HepG2 (cell line): ENCODE data around the gene LRPPRC. TPM values are rescaled to one million over a fixed set of nuclear protein-coding genes. Genes with fewer than 3 reads are reported as not detected.

ENCODE experiments used
- ATAC-seq: fragments of 200-7000 bp; cut with Tn5 transposase; 3 replicates; pipeline ENCODE4 v1.9.1; 2020; ENCODE audit warnings: mild to moderate bottlenecking, moderate library complexity
- BruUV-seq: library from RNA; stranded (reverse); fragments of 400-500 nt; replicated peaks from 2 replicates; lab custom pipeline; 2021; lab: Mats Ljungman, UMichigan
- CTCF ChIA-PET: fragments of 300-600 bp; formaldehyde crosslinking; extraction: SDS; loops from one replicate; lab custom pipeline; 2021; ENCODE audit warnings: low total read pairs, inconsistent platforms, low intra/inter-chr PET ratio; lab: Yijun Ruan, JAX
- POLR2A ChIA-PET: fragments of 350-600 bp; sonication (Branson Sonifier 250); formaldehyde crosslinking; loops from one replicate; lab custom pipeline; 2020; ENCODE audit warnings: antibody characterized with exemption, inconsistent platforms; lab: Yijun Ruan, JAX
- DNase-seq: peaks from one replicate; pipeline ENCODE4 v3.0.0-alpha.2; 2015; ENCODE audit warnings: low spot score
- FAIRE-seq: peaks from 3 replicates; lab custom pipeline; 2011; peaks lifted over from hg19 to GRCh38; lab: Jason Lieb, UNC
- H2AFZ ChIP-seq: one replicate; pipeline ENCODE4 v1.6.1; 2011; ENCODE audit warnings: low read length, inconsistent platforms
- H3K27ac ChIP-seq: fragments of 300-600 bp; 3 replicates; pipeline ENCODE4 v1.8.0; 2011; ENCODE audit warnings: mixed run types, mild to moderate bottlenecking, mixed read lengths, low read length, inconsistent platforms; ENCODE audit not compliant: insufficient read depth; ENCODE audit errors: extremely low read length
- H3K27me3 ChIP-seq, 2 experiments: fragments of 200-600 bp in 1 of 2; 2 replicates in 1 of 2; 3 replicates in 1 of 2; pipeline versions ENCODE4 v1.6.0 to v1.8.0; 2011; ENCODE audit warnings: low read length in 2 of 2, mild to moderate bottlenecking in 2 of 2, moderate library complexity in 2 of 2, inconsistent platforms in 1 of 2; ENCODE audit not compliant: insufficient read depth in 2 of 2, control insufficient read depth in 1 of 2
- H3K36me3 ChIP-seq, 2 experiments: fragments of 200-600 bp in 1 of 2; replicated peaks in 1 of 2; 2 replicates in 1 of 2; 3 replicates in 1 of 2; pipeline versions ENCODE4 v1.5.1 to v1.8.0; 2011; ENCODE audit warnings: low read length in 2 of 2, inconsistent platforms in 1 of 2; ENCODE audit not compliant: insufficient read depth in 2 of 2, control insufficient read depth in 1 of 2
- H3K4me1 ChIP-seq: 2 replicates; pipeline ENCODE4 v1.5.1; 2012; ENCODE audit warnings: low read length, inconsistent platforms; ENCODE audit not compliant: insufficient read depth
- H3K4me2 ChIP-seq: 2 replicates; pipeline ENCODE4 v1.6.0; 2011; ENCODE audit warnings: low read depth, low read length, inconsistent platforms
- H3K4me3 ChIP-seq, 3 experiments: fragments of 200-600 bp in 1 of 3; sonication (generic), shearing (Covaris generic) in 1 of 3; replicated peaks in 1 of 3; 2 replicates each; pipeline ENCODE4 v1.5.1; 2011 to 2016; ENCODE audit warnings: low read length in 3 of 3, inconsistent platforms in 2 of 3, low read depth in 2 of 3, mild to moderate bottlenecking in 2 of 3, control low read depth in 1 of 3, mixed read lengths in 1 of 3; ENCODE audit not compliant: insufficient read depth in 1 of 3
- H3K79me2 ChIP-seq: one replicate; pipeline ENCODE4 v1.6.1; 2011; ENCODE audit warnings: low read length, inconsistent platforms; ENCODE audit not compliant: insufficient read depth
- H3K9ac ChIP-seq: 2 replicates; pipeline ENCODE4 v1.6.0; 2011; ENCODE audit warnings: mild to moderate bottlenecking, low read depth, low read length, inconsistent platforms; ENCODE audit not compliant: insufficient read depth
- H3K9me3 ChIP-seq: 2 replicates; pipeline ENCODE4 v1.5.1; 2012; ENCODE audit warnings: mild to moderate bottlenecking, low read length
- H4K20me1 ChIP-seq: 2 replicates; pipeline ENCODE4 v1.6.0; 2011; ENCODE audit warnings: inconsistent platforms, mild to moderate bottlenecking, low read length, moderate library complexity; ENCODE audit not compliant: insufficient read depth
- FUBP1 ChIP-seq: sonication (generic); formaldehyde crosslinking; IDR thresholded peaks from 2 replicates; pipeline ENCODE4 v1.5.1; 2020; ENCODE audit warnings: missing genetic modification reagents, mild to moderate bottlenecking, borderline replicate concordance
- MAFG ChIP-seq: sonication (generic); formaldehyde crosslinking; IDR thresholded peaks from 2 replicates; pipeline ENCODE4 v1.5.1; 2020; ENCODE audit warnings: mild to moderate bottlenecking, missing genetic modification reagents
- SRSF4 ChIP-seq: fragments of 200-400 bp; formaldehyde crosslinking; IDR thresholded peaks from one replicate; pipeline ENCODE4 v1.6.1; 2018; ENCODE audit warnings: mild to moderate bottlenecking, low read depth, low read length, moderate library complexity; ENCODE audit not compliant: poor library complexity, severe bottlenecking
- TEAD2 ChIP-seq: sonication (generic); formaldehyde crosslinking; IDR thresholded peaks from 2 replicates; pipeline ENCODE4 v1.9.0; 2021; ENCODE audit warnings: missing genetic modification reagents
- U2AF1 ChIP-seq: fragments of 200-400 bp; formaldehyde crosslinking; optimal IDR thresholded peaks from 2 replicates; pipeline ENCODE3; 2017; ENCODE audit warnings: mild to moderate bottlenecking, low read depth, low read length
- ZHX2 ChIP-seq, 2 experiments: sonication (generic) in 1 of 2; formaldehyde crosslinking in 1 of 2; IDR thresholded peaks; 2 replicates each; pipeline versions ENCODE4 v1.6.1 to v1.9.0; 2014 to 2022; ENCODE audit warnings: antibody characterized with exemption in 1 of 2, borderline replicate concordance in 1 of 2, inconsistent platforms in 1 of 2, low read depth in 1 of 2, missing genetic modification reagents in 1 of 2
- ZNF124 ChIP-seq: sonication (generic); formaldehyde crosslinking; IDR thresholded peaks from 2 replicates; pipeline ENCODE4 v1.4.0; 2020; ENCODE audit warnings: missing genetic modification reagents
- ZNF34 ChIP-seq: sonication (generic); formaldehyde crosslinking; IDR thresholded peaks from 2 replicates; pipeline ENCODE4 v1.4.0; 2020; ENCODE audit warnings: mild to moderate bottlenecking, missing genetic modification reagents, borderline replicate concordance
- ZNF446 ChIP-seq: sonication (generic); formaldehyde crosslinking; IDR thresholded peaks from 2 replicates; pipeline ENCODE4 v1.5.0; 2020; ENCODE audit warnings: mild to moderate bottlenecking, missing genetic modification reagents
- WGBS: methylation state at CpG from one replicate; pipeline ENCODE4 v1.1.6; 2017; ENCODE audit warnings: low lambda C conversion rate; 5-methylcytosine and 5-hydroxymethylcytosine counted together
- in situ Hi-C: cut with HindIII; loops from 2 replicates; pipeline ENCODE4 v1.10.0; 2017; ENCODE audit warnings: low pct_unique_long_range_greater_than_20kb; ENCODE audit not compliant: extremely low pct_ligation_motif_present
- intact Hi-C: fragments of 100-400 bp; cut with micrococcal nuclease; formaldehyde crosslinking; loops from one replicate; pipeline ENCODE4 v1.10.0; 2022; ENCODE audit not compliant: unreplicated experiment
- polyA plus RNA-seq, 8 experiments: library from polyadenylated mRNA; depleted of rRNA in 3 of 8; stranded (reverse) in 7 of 8; unstranded in 1 of 8; fragments of >200 nt; fragmentation: Illumina TruSeq in 4 of 8; extraction: Trizol in 4 of 8; gene quantifications; 2 replicates each; pipeline versions ENCODE4 v1.2.1 to v1.2.3, GENCODE V29; 2011 to 2016; ENCODE audit warnings: low read depth in 4 of 8, missing spikeins in 1 of 8, mixed read lengths in 1 of 8; ENCODE audit not compliant: insufficient read depth in 1 of 8
- total RNA-seq, 5 experiments: library from RNA; depleted of rRNA; stranded (reverse); fragments of >200 nt; fragmentation: Illumina TruSeq; extraction: Trizol; gene quantifications; 2 replicates each; pipeline ENCODE4 v1.2.3, GENCODE V29; 2016; ENCODE audit warnings: low read depth in 1 of 5

LRPPRC gene
- total and polyA plus RNA-seq, 2 of the 13 experiments (the other 11 are each of a cell fraction or from before 2014, with no cell fraction given), result 117 to 167 TPM

GRCh38 chr2:44040365-44040764, 44.6 kb upstream of the LRPPRC start:
- in situ Hi-C loops, result loop anchor here (10.0 kb wide), 1 partner anchor 914 kb away; no protein-coding TSS in a partner anchor
- POLR2A ChIA-PET, result no interaction called here

More at GRCh38 chr2:44040365-44040764, 44.6 kb upstream of the LRPPRC start:
- Histone ChIP-seq H4K20me1 (no peaks in the 10 kb centered on the region), H3K4me2 (no peak overlapping the region), H3K9me3 (no peaks in the 10 kb centered on the region), H3K79me2 (no peaks in the 10 kb centered on the region), H3K4me1 (peaks cover 5% of the 10 kb centered on the region; the same call in 1 of the 2 replicates)
- 33% methylated on average over 3 of the region's 3 CpGs for WGBS
- no peak for TF ChIP-seq ZNF34 (CRISPR knock-in tag)
- no peak for TF ChIP-seq ZNF446 (CRISPR knock-in tag)
- TF ChIP-seq MAFG (CRISPR knock-in tag), result no peak
- TF ChIP-seq ZNF124 (CRISPR knock-in tag), result no peak
- TF ChIP-seq TEAD2, result no peak
- no peak for TF ChIP-seq FUBP1 (CRISPR knock-in tag)
- TF ChIP-seq U2AF1, result no peak
- TF ChIP-seq ZHX2 (IDR thresholded peaks at IDR 0.05; ENCODE audit: low read depth), result no peak
- TF ChIP-seq ZHX2 (CRISPR knock-in tag; IDR thresholded peaks at IDR 0.05; ENCODE audit: borderline replicate concordance), result no peak
- no peak for TF ChIP-seq SRSF4
- TF ChIP-seq, all 625 proteins: peak for 0
- CTCF ChIA-PET, result no interaction called here
- Histone ChIP-seq H3K27ac (no peak overlapping the region), H3K4me3 (no peak overlapping the region), H2AFZ (no peak overlapping the region), H3K9ac (no peak overlapping the region), H3K36me3 (no peaks in the 10 kb centered on the region), H3K27me3 (peaks cover 0 to 17% of the 10 kb centered on the region in 2 experiments; a peak in 1 of 5 replicates)
- FAIRE-seq, result no peak
- no peak for DNase-seq
- intact Hi-C loops, result loop anchor here (5.0 kb wide), 1 partner anchor 912 kb away; no protein-coding TSS in a partner anchor
- no TSS peak for BruUV-seq
- no peak for ATAC-seq
